Measurements from ENCODE around the gene CFAP299. TPM values are rescaled to one million over a fixed set of nuclear protein-coding genes. Genes with fewer than 3 reads are reported as not detected.

The CFAP299 gene
- total and polyA plus RNA-seq, 2 donors (not counting 3 experiments of a cell fraction or from before 2014, with no cell fraction given): not detected

GRCh38 chr4:80680934-80681333 is 345.4 kb downstream of the CFAP299 start:
- H3K36me3 ChIP-seq (ENCODE audit: control insufficient read depth in 2 of 2, extremely low read depth in 1 of 2, insufficient read depth in 2 of 2, low read length in 2 of 2): no peaks in the 10 kb centered on the region
- intact Hi-C loops (cut with micrococcal nuclease) (no loop called here), dilution Hi-C loops (cut with MboI; ENCODE audit: extremely low pct_ligation_motif_present, low sequenced_read_pairs) (no loop called here)
- DNase-seq (ENCODE audit: low read depth, low spot score): no peak
- no TSS peak for BruUV-seq (replicated peaks)
- no peak overlapping the region for H3K4me3 ChIP-seq (replicated peaks in 1 of 3; ENCODE audit: insufficient read depth in 1 of 3, low read depth in 1 of 3, low read length in 3 of 3)
- no peak overlapping the region for H2AFZ ChIP-seq (ENCODE audit: low read depth, low read length)
- no peaks in the 10 kb centered on the region for H3K79me2 ChIP-seq (ENCODE audit: control insufficient read depth, insufficient read depth, low read length)
- ChIA-PET POLR2A (no interaction called here), CTCF (no interaction called here)
- no peaks in the 10 kb centered on the region for H3K9me3 ChIP-seq (replicated peaks; ENCODE audit: control insufficient read depth, insufficient read depth, low read length)
- TF ChIP-seq EZH2 (IDR thresholded peaks at IDR 0.05; ENCODE audit: borderline replicate concordance, low read depth, low read length, severe bottlenecking): no peak
- TF ChIP-seq GATA2 (IDR thresholded peaks at IDR 0.05; ENCODE audit: insufficient read depth, insufficient read length, low read depth, low read length): no peak
- TF ChIP-seq POLR2AphosphoS5 (IDR thresholded peaks at IDR 0.05; ENCODE audit: insufficient read depth, low read depth, low read length): no peak
- TF ChIP-seq MAX (IDR thresholded peaks at IDR 0.05; ENCODE audit: insufficient read depth, insufficient read length): no peak
- TF ChIP-seq MYC (IDR thresholded peaks at IDR 0.05; ENCODE audit: low read depth, low read length): no peak
- no peak for TF ChIP-seq JUN (IDR thresholded peaks at IDR 0.05; ENCODE audit: borderline replicate concordance, insufficient read depth, insufficient read length, low read depth)
- TF ChIP-seq CTCF (IDR thresholded peaks at IDR 0.05; ENCODE audit: extremely low read depth in 1 of 2, insufficient read depth in 1 of 2, low read depth in 1 of 2, low read length in 2 of 2): no peak
- TF ChIP-seq FOS (IDR thresholded peaks at IDR 0.05; ENCODE audit: borderline replicate concordance, insufficient read depth, low read length): no peak
- no peak for TF ChIP-seq POLR2A (IDR thresholded peaks at IDR 0.05; ENCODE audit: low read depth, low read length)
- no peak overlapping the region for H3K4me2 ChIP-seq (ENCODE audit: insufficient read depth, low read length)
- no peak overlapping the region for H3K27ac ChIP-seq (ENCODE audit: insufficient read depth, low read depth, low read length)
- H3K4me1 ChIP-seq (ENCODE audit: control insufficient read depth, extremely low read depth, insufficient read depth, low read length): no peaks in the 10 kb centered on the region
- H4K20me1 ChIP-seq (replicated peaks; ENCODE audit: control insufficient read depth, extremely low read depth, insufficient read depth, low read length): no peaks in the 10 kb centered on the region
- no peak overlapping the region for H3K9ac ChIP-seq (replicated peaks; ENCODE audit: extremely low read depth, insufficient read depth, low read length)
- no peaks in the 10 kb centered on the region for H3K9me1 ChIP-seq (replicated peaks; ENCODE audit: control insufficient read depth, extremely low read depth, insufficient read depth, low read length)
- no peaks in the 10 kb centered on the region for H3K27me3 ChIP-seq (ENCODE audit: control insufficient read depth in 2 of 2, insufficient read depth in 2 of 2, low read length in 2 of 2)
- no peak for FAIRE-seq

Data from endothelial cell of umbilical vein (primary cell).